ENCODE measurements around the gene EFNA5.

The EFNA5 gene

GRCh38 chr5:107619781-107620180 lies 51.0 kb downstream of the EFNA5 start:
- no peak for DNase-seq (ENCODE audit: low read depth, low spot score)
- in situ Hi-C loops (cut with HindIII; ENCODE audit: low sequenced_read_pairs), result no loop called here
- TF ChIP-seq, protein P1, sequence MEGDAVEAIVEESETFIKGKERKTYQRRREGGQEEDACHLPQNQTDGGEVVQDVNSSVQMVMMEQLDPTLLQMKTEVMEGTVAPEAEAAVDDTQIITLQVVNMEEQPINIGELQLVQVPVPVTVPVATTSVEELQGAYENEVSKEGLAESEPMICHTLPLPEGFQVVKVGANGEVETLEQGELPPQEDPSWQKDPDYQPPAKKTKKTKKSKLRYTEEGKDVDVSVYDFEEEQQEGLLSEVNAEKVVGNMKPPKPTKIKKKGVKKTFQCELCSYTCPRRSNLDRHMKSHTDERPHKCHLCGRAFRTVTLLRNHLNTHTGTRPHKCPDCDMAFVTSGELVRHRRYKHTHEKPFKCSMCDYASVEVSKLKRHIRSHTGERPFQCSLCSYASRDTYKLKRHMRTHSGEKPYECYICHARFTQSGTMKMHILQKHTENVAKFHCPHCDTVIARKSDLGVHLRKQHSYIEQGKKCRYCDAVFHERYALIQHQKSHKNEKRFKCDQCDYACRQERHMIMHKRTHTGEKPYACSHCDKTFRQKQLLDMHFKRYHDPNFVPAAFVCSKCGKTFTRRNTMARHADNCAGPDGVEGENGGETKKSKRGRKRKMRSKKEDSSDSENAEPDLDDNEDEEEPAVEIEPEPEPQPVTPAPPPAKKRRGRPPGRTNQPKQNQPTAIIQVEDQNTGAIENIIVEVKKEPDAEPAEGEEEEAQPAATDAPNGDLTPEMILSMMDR (IDR thresholded peaks at IDR 0.05; ENCODE audit: low read depth, low read length), result no peak

DNA sequence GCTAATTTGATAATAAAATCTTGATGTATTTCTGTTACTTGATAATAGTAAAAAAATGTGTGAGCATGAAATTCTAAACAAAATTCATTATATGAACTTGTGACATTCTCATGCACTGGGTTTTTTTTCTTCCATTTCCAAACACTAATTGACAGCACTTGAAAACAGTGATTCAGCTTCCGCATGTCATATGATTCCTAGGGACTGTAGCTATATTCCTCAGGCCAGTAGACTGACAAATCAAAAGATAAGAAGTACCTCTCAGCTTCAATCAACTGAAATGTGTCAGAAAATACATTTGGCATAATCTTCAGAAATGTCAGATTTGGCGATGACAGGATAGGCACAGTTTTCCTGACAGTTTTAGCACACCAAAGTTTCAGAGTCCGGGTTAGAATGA lies 52.5 kb downstream of the EFNA5 start:
- TF ChIP-seq, protein P1 (IDR thresholded peaks at IDR 0.05; ENCODE audit: low read depth, low read length), result no peak
- DNase-seq (ENCODE audit: low read depth, low spot score), result no peak
- in situ Hi-C loops (cut with HindIII; ENCODE audit: low sequenced_read_pairs), result no loop called here
- H3K4me3 ChIP-seq (ENCODE audit: low read depth, low read length), result no peak overlapping the region

More at GRCh38 chr5:107619781-107620180, 51.0 kb downstream of the EFNA5 start:
- H3K4me3 ChIP-seq (ENCODE audit: low read depth, low read length), result no peak overlapping the region

DNA sequence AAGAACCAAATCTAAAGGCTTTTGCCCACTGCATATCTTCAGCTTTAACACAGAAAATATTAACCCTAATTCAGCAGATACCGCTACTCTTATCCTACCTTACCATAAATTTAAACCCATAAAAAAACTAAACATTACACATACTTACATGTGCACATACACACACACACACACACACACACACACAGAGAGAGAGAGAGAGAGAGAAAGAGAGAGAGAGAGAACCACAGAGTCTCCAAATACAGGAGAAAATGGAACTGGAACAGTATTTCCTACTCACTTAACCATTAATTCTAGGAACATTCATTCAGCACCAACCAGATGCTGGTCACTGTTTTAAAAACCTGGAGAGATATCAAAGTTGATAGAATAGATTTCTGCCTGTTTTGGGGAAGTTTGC lies 53.7 kb downstream of the EFNA5 start:
- in situ Hi-C loops (cut with HindIII; ENCODE audit: low sequenced_read_pairs), result no loop called here
- DNase-seq (ENCODE audit: low read depth, low spot score), result no peak
- H3K4me3 ChIP-seq (ENCODE audit: low read depth, low read length), result no peak overlapping the region
- TF ChIP-seq, protein P1 (IDR thresholded peaks at IDR 0.05; ENCODE audit: low read depth, low read length), result no peak

DNA sequence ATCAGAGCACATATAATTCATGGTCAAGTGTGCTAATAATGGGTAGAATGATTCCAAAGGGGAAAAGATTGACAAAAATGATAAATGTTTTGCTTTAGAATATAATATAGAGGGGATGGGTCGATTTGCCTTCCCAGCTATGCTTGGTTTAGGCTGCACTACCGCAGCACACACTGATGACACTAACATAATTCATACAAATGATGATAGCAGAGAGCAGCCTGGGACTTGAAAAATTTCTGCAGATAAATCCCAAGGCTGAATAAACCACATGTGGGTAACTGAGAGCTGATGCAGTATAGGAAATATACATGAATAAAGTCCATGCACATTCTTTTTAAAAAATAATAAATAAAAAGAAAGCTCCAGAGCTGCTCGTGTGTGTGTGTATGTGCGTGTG lies 54.5 kb downstream of the EFNA5 start:
- TF ChIP-seq, protein P1 (IDR thresholded peaks at IDR 0.05; ENCODE audit: low read depth, low read length), result no peak
- no peak overlapping the region for H3K4me3 ChIP-seq (ENCODE audit: low read depth, low read length)
- in situ Hi-C loops (cut with HindIII; ENCODE audit: low sequenced_read_pairs), result no loop called here
- DNase-seq (ENCODE audit: low read depth, low spot score), result no peak

DNA sequence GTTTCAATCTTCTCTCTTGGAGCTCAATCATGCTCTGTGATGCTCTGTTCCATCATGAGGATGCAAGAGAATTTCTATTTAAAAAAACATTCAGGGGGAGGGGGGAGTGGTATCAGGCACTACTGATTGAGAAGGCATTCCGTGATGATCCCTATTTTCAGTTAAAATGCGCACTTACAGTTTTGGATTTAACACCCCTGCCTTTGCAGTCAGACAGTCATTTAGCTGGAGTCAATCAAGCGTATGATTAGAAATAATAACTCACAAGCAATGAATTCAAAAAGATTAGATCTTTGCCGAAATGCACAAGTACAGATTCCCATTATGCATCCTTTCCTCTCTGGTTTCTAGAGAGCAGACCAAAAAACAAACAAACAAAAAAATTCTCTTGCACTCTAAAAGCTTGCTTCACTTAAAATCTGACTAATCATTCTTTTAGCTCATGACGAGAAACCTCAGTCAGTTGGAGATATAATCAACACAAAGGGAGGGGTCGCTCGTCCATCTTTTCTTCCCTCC lies 55.4 kb downstream of the EFNA5 start:
- TF ChIP-seq, protein P1 (IDR thresholded peaks at IDR 0.05; ENCODE audit: low read depth, low read length), result no peak
- in situ Hi-C loops (cut with HindIII; ENCODE audit: low sequenced_read_pairs), result no loop called here
- no peak overlapping the region for H3K4me3 ChIP-seq (ENCODE audit: low read depth, low read length)
- DNase-seq (ENCODE audit: low read depth, low spot score), result no peak

- H3K4me3 ChIP-seq (ENCODE audit: low read depth, low read length), result no peak overlapping the region
- in situ Hi-C loops (cut with HindIII; ENCODE audit: low sequenced_read_pairs), result no loop called here
- TF ChIP-seq, protein P1 (IDR thresholded peaks at IDR 0.05; ENCODE audit: low read depth, low read length), result no peak
- DNase-seq (ENCODE audit: low read depth, low spot score), result no peak
Observed at GRCh38 chr5:107612541-107612940, 58.2 kb downstream of the EFNA5 start.

GRCh38 chr5:107610798-107611197 lies 59.9 kb downstream of the EFNA5 start:
- TF ChIP-seq, protein P1 (IDR thresholded peaks at IDR 0.05; ENCODE audit: low read depth, low read length), result no peak
- H3K4me3 ChIP-seq (ENCODE audit: low read depth, low read length), result no peak overlapping the region
- in situ Hi-C loops (cut with HindIII; ENCODE audit: low sequenced_read_pairs), result no loop called here
- no peak for DNase-seq (ENCODE audit: low read depth, low spot score)
